PC-3 (cell line): Measurements from ENCODE around the gene PLXDC1. TPM values are rescaled to one million over a fixed set of nuclear protein-coding genes. Genes with fewer than 3 reads are reported as not detected.

ENCODE experiments used
- ATAC-seq: fragments of 200-7000 bp; cut with Tn5 transposase; 2 replicates; pipeline ENCODE4 v1.9.1; 2020; ENCODE audit warnings: mild to moderate bottlenecking, moderate library complexity
- BruUV-seq: library from RNA; stranded (reverse); fragments of 400-500 nt; replicated peaks from 2 replicates; lab custom pipeline; 2021; lab: Mats Ljungman, UMichigan
- CTCF ChIA-PET: fragments of 300-600 bp; sonication (Branson Sonifier 250); formaldehyde crosslinking; loops from one replicate; lab custom pipeline; 2022; ENCODE audit warnings: antibody characterized with exemption; lab: Charles Lee
- POLR2A ChIA-PET: fragments of 300-600 bp; sonication (Branson Sonifier 250); formaldehyde crosslinking; loops from one replicate; lab custom pipeline; 2022; ENCODE audit warnings: antibody characterized with exemption; ENCODE audit not compliant: unreplicated experiment; lab: Charles Lee
- DNase-seq: peaks from one replicate; pipeline ENCODE4 v3.0.0-alpha.2; 2015
- H2AFZ ChIP-seq: fragments of 300-600 bp; sonication (generic); 2 replicates; pipeline ENCODE4 v1.6.0; 2016; ENCODE audit warnings: antibody characterized with exemption, low read length
- H3F3A ChIP-seq: fragments of 300-600 bp; sonication (generic); one replicate; pipeline ENCODE4 v1.6.0; 2017; ENCODE audit warnings: antibody characterized with exemption, low read length, control low read depth, mild to moderate bottlenecking; ENCODE audit not compliant: unreplicated experiment
- H3K27ac ChIP-seq: fragments of 300-600 bp; sonication (generic); 2 replicates; pipeline ENCODE4 v1.5.1; 2016; ENCODE audit warnings: mild to moderate bottlenecking, low read length
- H3K27me3 ChIP-seq: fragments of 300-600 bp; sonication (generic); 2 replicates; pipeline ENCODE4 v1.6.1; 2016; ENCODE audit warnings: low read length, mixed read lengths
- H3K36me3 ChIP-seq: fragments of 300-600 bp; sonication (generic); 2 replicates; pipeline ENCODE4 v1.6.1; 2016; ENCODE audit warnings: low read depth, mixed run types, low read length, mixed read lengths
- H3K4me1 ChIP-seq: fragments of 300-600 bp; sonication (generic); 2 replicates; pipeline ENCODE4 v1.5.1; 2016; ENCODE audit warnings: low read length; ENCODE audit not compliant: insufficient read depth
- H3K4me2 ChIP-seq: fragments of 300-600 bp; sonication (generic); 2 replicates; pipeline ENCODE4 v1.6.0; 2016; ENCODE audit warnings: low read length
- H3K4me3 ChIP-seq: fragments of 300-600 bp; sonication (generic); 2 replicates; pipeline ENCODE4 v1.5.1; 2016; ENCODE audit warnings: mild to moderate bottlenecking, low read length, mixed read lengths
- H3K79me2 ChIP-seq: fragments of 300-600 bp; sonication (generic); 2 replicates; pipeline ENCODE4 v1.6.1; 2017; ENCODE audit warnings: low read length, mixed read lengths
- H3K9ac ChIP-seq: fragments of 300-600 bp; sonication (generic); 2 replicates; pipeline ENCODE4 v1.6.0; 2016; ENCODE audit warnings: mild to moderate bottlenecking, low read length
- H3K9me2 ChIP-seq: fragments of 300-600 bp; sonication (generic); replicated peaks from 2 replicates; pipeline ENCODE4 v1.6.1; 2016; ENCODE audit warnings: mixed run types, low read length, mixed read lengths
- H3K9me3 ChIP-seq: fragments of 300-600 bp; sonication (generic); 2 replicates; pipeline ENCODE4 v1.6.1; 2016; ENCODE audit warnings: low read length, mixed read lengths
- H4K20me1 ChIP-seq: fragments of 300-600 bp; sonication (generic); 2 replicates; pipeline ENCODE4 v1.6.1; 2016; ENCODE audit warnings: low read length, mixed read lengths
- CTCF ChIP-seq: fragments of 300-600 bp; sonication (generic); conservative IDR thresholded peaks from 2 replicates; pipeline ENCODE4 v1.5.1; 2017; ENCODE audit warnings: antibody characterized with exemption, low read depth, mild to moderate bottlenecking, low read length
- EZH2 ChIP-seq: fragments of 300-600 bp; sonication (generic); IDR thresholded peaks from one replicate; pipeline ENCODE4 v1.6.1; 2017; ENCODE audit warnings: antibody characterized with exemption, mild to moderate bottlenecking, low read length; ENCODE audit not compliant: unreplicated experiment
- EZH2phosphoT487 ChIP-seq: fragments of 300-600 bp; sonication (generic); IDR thresholded peaks from 2 replicates; pipeline ENCODE4 v1.6.1; 2018; ENCODE audit warnings: mild to moderate bottlenecking, antibody characterized with exemption, low read length, borderline replicate concordance
- intact Hi-C: fragments of 100-400 bp; cut with micrococcal nuclease; formaldehyde crosslinking; loops from 2 replicates; pipeline ENCODE4 v1.9.0; 2023
- total RNA-seq: library from RNA; depleted of rRNA; stranded (reverse); fragments of >200 nt; gene quantifications from 2 replicates; pipeline ENCODE4 v1.2.3, GENCODE V29; 2014

Gene PLXDC1
- total RNA-seq, 1 experiment from 2014 or later, result not detected

- BruUV-seq, result no TSS peak
- CTCF ChIA-PET, result interaction anchor here (0.6 kb wide), 1 partner anchor 256 kb away, joined by 5 read pairs; no protein-coding TSS in a partner anchor
- no peaks in the 10 kb centered on the region for H3F3A ChIP-seq
- H3K9me3 ChIP-seq, result no peaks in the 10 kb centered on the region
- intact Hi-C loops, result no loop called here
- H3K4me3 ChIP-seq, result peak overlapping the region; percentile 40; the same call in 1 of the 2 replicates
- H3K4me1 ChIP-seq, result peaks cover 12% of the 10 kb centered on the region; the same call in 1 of the 2 replicates
- peaks cover 5% of the 10 kb centered on the region; the same call in 1 of the 2 replicates for H3K36me3 ChIP-seq
- no peak overlapping the region for H3K9ac ChIP-seq
- H2AFZ ChIP-seq, result no peak overlapping the region
- H3K79me2 ChIP-seq, result peaks cover 27% of the 10 kb centered on the region
- DNase-seq (no peak), ATAC-seq (no peak)
- H4K20me1 ChIP-seq, result no peaks in the 10 kb centered on the region
- peak overlapping the region; percentile 91 for H3K4me2 ChIP-seq
- H3K27ac ChIP-seq, result no peak overlapping the region
- H3K9me2 ChIP-seq, result no peaks in the 10 kb centered on the region
- no peak for TF ChIP-seq CTCF
- no peak for TF ChIP-seq EZH2
- no peak for TF ChIP-seq EZH2phosphoT487
- no peaks in the 10 kb centered on the region for H3K27me3 ChIP-seq
- POLR2A ChIA-PET, result no interaction called here
Observed at GRCh38 chr17:39196241-39196807, 44.9 kb upstream of the PLXDC1 start.

GRCh38 chr17:39195568-39196160 lies 44.2 kb upstream of the PLXDC1 start:
- no peak overlapping the region for H3K27ac ChIP-seq
- CTCF ChIA-PET, result no interaction called here
- no peak overlapping the region for H3K9ac ChIP-seq
- no peaks in the 10 kb centered on the region for H3K9me2 ChIP-seq
- H3K27me3 ChIP-seq, result no peaks in the 10 kb centered on the region
- no peak overlapping the region for H2AFZ ChIP-seq
- no peaks in the 10 kb centered on the region for H4K20me1 ChIP-seq
- peaks cover 20% of the 10 kb centered on the region for H3K79me2 ChIP-seq
- POLR2A ChIA-PET, result no interaction called here
- no peak for TF ChIP-seq CTCF
- BruUV-seq, result no TSS peak
- peaks cover 12% of the 10 kb centered on the region; the same call in 1 of the 2 replicates for H3K4me1 ChIP-seq
- H3K4me3 ChIP-seq, result peak overlapping the region; percentile 40; the same call in 1 of the 2 replicates
- intact Hi-C loops, result no loop called here
- H3K4me2 ChIP-seq, result peak overlapping the region; percentile 91
- H3K9me3 ChIP-seq, result no peaks in the 10 kb centered on the region
- H3F3A ChIP-seq, result no peaks in the 10 kb centered on the region
- ATAC-seq (no peak), DNase-seq (peak; percentile 20)
- H3K36me3 ChIP-seq, result peaks cover under 1% of the 10 kb centered on the region; the same call in 1 of the 2 replicates

- H4K20me1 ChIP-seq, result no peaks in the 10 kb centered on the region
- H3K79me2 ChIP-seq, result peaks cover 14% of the 10 kb centered on the region
- H3K9ac ChIP-seq, result no peak overlapping the region
- TF ChIP-seq CTCF, result no peak
- no peak for TF ChIP-seq EZH2phosphoT487
- no peak for TF ChIP-seq EZH2
- CTCF ChIA-PET, result no interaction called here
- DNase-seq (no peak), ATAC-seq (no peak)
- H3K36me3 ChIP-seq, result no peaks in the 10 kb centered on the region
- no TSS peak for BruUV-seq
- H3K27ac ChIP-seq, result no peak overlapping the region
- no peak overlapping the region for H3K4me2 ChIP-seq
- no peaks in the 10 kb centered on the region for H3F3A ChIP-seq
- H3K4me3 ChIP-seq, result no peak overlapping the region
- H3K27me3 ChIP-seq, result no peaks in the 10 kb centered on the region
- intact Hi-C loops, result no loop called here
- no peaks in the 10 kb centered on the region for H3K9me3 ChIP-seq
- POLR2A ChIA-PET, result no interaction called here
- H2AFZ ChIP-seq, result no peak overlapping the region
- H3K4me1 ChIP-seq, result peaks cover 12% of the 10 kb centered on the region; the same call in 1 of the 2 replicates
- no peaks in the 10 kb centered on the region for H3K9me2 ChIP-seq
Observed at GRCh38 chr17:39194985-39195524, 43.6 kb upstream of the PLXDC1 start.
